Measurements from ENCODE around the gene TBK1. TPM values are rescaled to one million over a fixed set of nuclear protein-coding genes. Genes with fewer than 3 reads are reported as not detected.

The TBK1 gene
- 17.7 and 26.9 TPM in 2 replicates for total RNA-seq (2012; rRNA removed)

- peak within 1 kb of the TSS; percentile 97 for H3K4me3 ChIP-seq (ENCODE audit: low read length)
- H3K36me3 ChIP-seq (ENCODE audit: insufficient read depth, low read length), result peaks cover 19% of the 10 kb centered on the region
- H3K9ac ChIP-seq (ENCODE audit: low read depth, low read length), result peak within 1 kb of the TSS; percentile 90
- H3K4me1 ChIP-seq (ENCODE audit: control insufficient read depth, insufficient read depth, low read length), result peaks cover 21% of the 10 kb centered on the region
- H3K4me2 ChIP-seq (ENCODE audit: low read length), result peak within 1 kb of the TSS; percentile 93
- no peaks in the 10 kb centered on the region for H3K27me3 ChIP-seq (ENCODE audit: control insufficient read depth, insufficient read depth, low read length)
- H3K9me3 ChIP-seq (replicated peaks; ENCODE audit: low read length), result no peaks in the 10 kb centered on the region
Observed at GRCh38 chr12:64451687-64452558, at the start of gene TBK1. TBK1 (plus strand) TSS chr12:64452120; CDS start chr12:64455871, 3,751 bp downstream.

- Histone ChIP-seq H3K36me3 (ENCODE audit: insufficient read depth, low read length) (no peaks in the 10 kb centered on the region), H3K4me2 (ENCODE audit: low read length) (no peak overlapping the region), H3K4me3 (ENCODE audit: low read length) (no peak overlapping the region), H3K9me3 (replicated peaks; ENCODE audit: low read length) (no peaks in the 10 kb centered on the region), H3K27me3 (ENCODE audit: control insufficient read depth, insufficient read depth, low read length) (no peaks in the 10 kb centered on the region), H3K4me1 (ENCODE audit: control insufficient read depth, insufficient read depth, low read length) (peaks cover 12% of the 10 kb centered on the region), H3K9ac (ENCODE audit: low read depth, low read length) (no peak overlapping the region)
Observed at GRCh38 chr12:64402181-64402580, 49.7 kb upstream of the TBK1 start.

- Histone ChIP-seq H3K4me3 (ENCODE audit: low read length) (peak within 1 kb of the TSS; percentile 94), H3K4me1 (ENCODE audit: control insufficient read depth, insufficient read depth, low read length) (peaks cover 20% of the 10 kb centered on the region), H3K36me3 (ENCODE audit: insufficient read depth, low read length) (no peaks in the 10 kb centered on the region), H3K27me3 (ENCODE audit: control insufficient read depth, insufficient read depth, low read length) (no peaks in the 10 kb centered on the region), H3K9ac (ENCODE audit: low read depth, low read length) (peak within 1 kb of the TSS; percentile 97), H3K4me2 (ENCODE audit: low read length) (peak within 1 kb of the TSS; percentile 93), H3K9me3 (replicated peaks; ENCODE audit: low read length) (no peaks in the 10 kb centered on the region)
Observed at GRCh38 chr12:64403707-64404469, 48.0 kb upstream of the TBK1 start, which contains the start of gene XPOT. XPOT (plus strand) TSS chr12:64404392; CDS start chr12:64410036, 5,644 bp downstream.

GRCh38 chr12:64404470-64405256, 47.3 kb upstream of the TBK1 start:
- Histone ChIP-seq H3K9ac (ENCODE audit: low read depth, low read length) (peak overlapping the region; percentile 97), H3K4me3 (ENCODE audit: low read length) (peak overlapping the region; percentile 94), H3K9me3 (replicated peaks; ENCODE audit: low read length) (no peaks in the 10 kb centered on the region), H3K4me2 (ENCODE audit: low read length) (peak overlapping the region; percentile 93), H3K36me3 (ENCODE audit: insufficient read depth, low read length) (no peaks in the 10 kb centered on the region), H3K27me3 (ENCODE audit: control insufficient read depth, insufficient read depth, low read length) (no peaks in the 10 kb centered on the region), H3K4me1 (ENCODE audit: control insufficient read depth, insufficient read depth, low read length) (peaks cover 26% of the 10 kb centered on the region)

- Histone ChIP-seq H3K4me2 (ENCODE audit: low read length) (no peak overlapping the region), H3K36me3 (ENCODE audit: insufficient read depth, low read length) (peaks cover 25% of the 10 kb centered on the region), H3K4me3 (ENCODE audit: low read length) (no peak overlapping the region), H3K4me1 (ENCODE audit: control insufficient read depth, insufficient read depth, low read length) (peaks cover 25% of the 10 kb centered on the region), H3K9me3 (replicated peaks; ENCODE audit: low read length) (no peaks in the 10 kb centered on the region), H3K9ac (ENCODE audit: low read depth, low read length) (peak overlapping the region; percentile 25), H3K27me3 (ENCODE audit: control insufficient read depth, insufficient read depth, low read length) (no peaks in the 10 kb centered on the region)
Observed at GRCh38 chr12:64407342-64408223, 44.3 kb upstream of the TBK1 start.

GRCh38 chr12:64411427-64411826, 40.5 kb upstream of the TBK1 start:
- no peaks in the 10 kb centered on the region for H3K9me3 ChIP-seq (replicated peaks; ENCODE audit: low read length)
- no peak overlapping the region for H3K9ac ChIP-seq (ENCODE audit: low read depth, low read length)
- H3K4me1 ChIP-seq (ENCODE audit: control insufficient read depth, insufficient read depth, low read length), result peaks cover 19% of the 10 kb centered on the region
- no peak overlapping the region for H3K4me3 ChIP-seq (ENCODE audit: low read length)
- H3K4me2 ChIP-seq (ENCODE audit: low read length), result no peak overlapping the region
- no peaks in the 10 kb centered on the region for H3K27me3 ChIP-seq (ENCODE audit: control insufficient read depth, insufficient read depth, low read length)
- H3K36me3 ChIP-seq (ENCODE audit: insufficient read depth, low read length), result peaks cover 59% of the 10 kb centered on the region

GRCh38 chr12:64412459-64412858, 39.5 kb upstream of the TBK1 start:
- Histone ChIP-seq H3K4me2 (ENCODE audit: low read length) (no peak overlapping the region), H3K4me3 (ENCODE audit: low read length) (no peak overlapping the region), H3K9ac (ENCODE audit: low read depth, low read length) (no peak overlapping the region), H3K36me3 (ENCODE audit: insufficient read depth, low read length) (peaks cover 70% of the 10 kb centered on the region), H3K9me3 (replicated peaks; ENCODE audit: low read length) (no peaks in the 10 kb centered on the region), H3K4me1 (ENCODE audit: control insufficient read depth, insufficient read depth, low read length) (peaks cover 19% of the 10 kb centered on the region), H3K27me3 (ENCODE audit: control insufficient read depth, insufficient read depth, low read length) (no peaks in the 10 kb centered on the region)

- no peak overlapping the region for H3K4me3 ChIP-seq (ENCODE audit: low read length)
- no peak overlapping the region for H3K4me2 ChIP-seq (ENCODE audit: low read length)
- H3K36me3 ChIP-seq (ENCODE audit: insufficient read depth, low read length), result peaks cover 84% of the 10 kb centered on the region
- peaks cover 10% of the 10 kb centered on the region for H3K4me1 ChIP-seq (ENCODE audit: control insufficient read depth, insufficient read depth, low read length)
- no peaks in the 10 kb centered on the region for H3K9me3 ChIP-seq (replicated peaks; ENCODE audit: low read length)
- no peak overlapping the region for H3K9ac ChIP-seq (ENCODE audit: low read depth, low read length)
- no peaks in the 10 kb centered on the region for H3K27me3 ChIP-seq (ENCODE audit: control insufficient read depth, insufficient read depth, low read length)
Observed at GRCh38 chr12:64413884-64414283, 38.0 kb upstream of the TBK1 start.

- no peak overlapping the region for H3K9ac ChIP-seq (ENCODE audit: low read depth, low read length)
- no peaks in the 10 kb centered on the region for H3K27me3 ChIP-seq (ENCODE audit: control insufficient read depth, insufficient read depth, low read length)
- no peaks in the 10 kb centered on the region for H3K9me3 ChIP-seq (replicated peaks; ENCODE audit: low read length)
- H3K4me1 ChIP-seq (ENCODE audit: control insufficient read depth, insufficient read depth, low read length), result no peaks in the 10 kb centered on the region
- peaks cover 93% of the 10 kb centered on the region for H3K36me3 ChIP-seq (ENCODE audit: insufficient read depth, low read length)
- no peak overlapping the region for H3K4me2 ChIP-seq (ENCODE audit: low read length)
- no peak overlapping the region for H3K4me3 ChIP-seq (ENCODE audit: low read length)
Observed at GRCh38 chr12:64418209-64418608, 33.7 kb upstream of the TBK1 start.

- H3K36me3 ChIP-seq (ENCODE audit: insufficient read depth, low read length), result peaks cover 91% of the 10 kb centered on the region
- H3K4me1 ChIP-seq (ENCODE audit: control insufficient read depth, insufficient read depth, low read length), result no peaks in the 10 kb centered on the region
- H3K4me2 ChIP-seq (ENCODE audit: low read length), result no peak overlapping the region
- no peaks in the 10 kb centered on the region for H3K9me3 ChIP-seq (replicated peaks; ENCODE audit: low read length)
- no peak overlapping the region for H3K9ac ChIP-seq (ENCODE audit: low read depth, low read length)
- H3K27me3 ChIP-seq (ENCODE audit: control insufficient read depth, insufficient read depth, low read length), result no peaks in the 10 kb centered on the region
- no peak overlapping the region for H3K4me3 ChIP-seq (ENCODE audit: low read length)
Observed at GRCh38 chr12:64419696-64420095, 32.2 kb upstream of the TBK1 start.
